GM23248 (cell line): ENCODE data around the gene PTDSS2.

Source experiments
- EZH2 ChIP-seq: fragments of 200-600 bp; sonication (generic); IDR thresholded peaks from 2 replicates; pipeline ENCODE4 v1.6.1; 2018; ENCODE audit warnings: antibody characterized with exemption, mild to moderate bottlenecking; ENCODE audit not compliant: insufficient read depth, poor library complexity, severe bottlenecking
- EZH2phosphoT487 ChIP-seq: fragments of 200-600 bp; sonication (generic); IDR thresholded peaks from 2 replicates; pipeline ENCODE4 v1.6.1; 2018; ENCODE audit warnings: antibody characterized with exemption, moderate library complexity, mild to moderate bottlenecking, low read depth; ENCODE audit not compliant: insufficient read depth

DNA sequence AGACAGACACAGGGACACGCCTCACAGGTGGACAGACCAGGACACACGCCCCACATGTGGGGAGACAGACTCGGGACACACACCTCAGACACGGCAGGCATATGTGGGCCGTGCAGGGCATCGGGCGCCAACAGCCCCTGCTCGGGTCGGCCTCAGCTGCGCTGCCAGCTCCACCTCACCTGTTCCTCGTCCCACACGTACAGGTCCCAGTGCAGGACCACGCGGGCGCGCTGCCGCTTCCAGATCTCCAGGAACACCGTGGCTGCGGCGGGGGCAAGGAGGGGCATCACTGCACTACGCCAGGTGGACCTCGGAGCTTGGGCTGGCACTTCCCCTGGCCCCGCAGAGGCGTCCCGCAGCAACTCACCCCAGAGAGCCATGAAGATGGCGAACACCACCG lies 20.7 kb upstream of the PTDSS2 start:
- TF ChIP-seq EZH2 = no peak
- TF ChIP-seq EZH2phosphoT487 = no peak
